ENCODE data around the gene BAMBI.

Gene BAMBI

DNA sequence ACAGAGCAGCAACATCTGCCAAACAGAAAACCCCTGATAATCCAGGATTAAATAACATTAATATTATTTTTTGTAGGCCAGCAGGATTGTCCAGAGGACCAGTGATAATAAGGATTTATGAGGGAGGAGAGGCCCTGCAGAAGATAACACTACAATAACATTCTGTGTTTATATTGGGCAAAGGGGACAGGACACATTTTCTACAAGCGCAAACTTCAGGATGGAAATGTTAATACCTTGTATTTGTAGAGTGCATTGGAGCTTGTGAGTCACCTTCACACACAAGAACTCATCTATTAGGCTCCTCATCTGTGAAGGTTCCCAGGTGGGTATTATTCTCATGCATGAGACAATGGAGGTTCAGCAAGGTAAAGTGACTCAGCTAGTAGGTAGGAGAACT is 51.0 kb downstream of the BAMBI start:
- peaks cover 5% of the 10 kb centered on the region for H3K4me1 Mint-ChIP-seq (ENCODE audit: low read depth)
- H3K27ac Mint-ChIP-seq: no peak overlapping the region
- H3K36me3 Mint-ChIP-seq (ENCODE audit: low read depth): no peaks in the 10 kb centered on the region
- peaks cover 14% of the 10 kb centered on the region for H3K27me3 Mint-ChIP-seq (ENCODE audit: low read depth)
- H3K9me3 Mint-ChIP-seq: peaks cover 7% of the 10 kb centered on the region
- no peak overlapping the region for H3K4me3 Mint-ChIP-seq

DNA sequence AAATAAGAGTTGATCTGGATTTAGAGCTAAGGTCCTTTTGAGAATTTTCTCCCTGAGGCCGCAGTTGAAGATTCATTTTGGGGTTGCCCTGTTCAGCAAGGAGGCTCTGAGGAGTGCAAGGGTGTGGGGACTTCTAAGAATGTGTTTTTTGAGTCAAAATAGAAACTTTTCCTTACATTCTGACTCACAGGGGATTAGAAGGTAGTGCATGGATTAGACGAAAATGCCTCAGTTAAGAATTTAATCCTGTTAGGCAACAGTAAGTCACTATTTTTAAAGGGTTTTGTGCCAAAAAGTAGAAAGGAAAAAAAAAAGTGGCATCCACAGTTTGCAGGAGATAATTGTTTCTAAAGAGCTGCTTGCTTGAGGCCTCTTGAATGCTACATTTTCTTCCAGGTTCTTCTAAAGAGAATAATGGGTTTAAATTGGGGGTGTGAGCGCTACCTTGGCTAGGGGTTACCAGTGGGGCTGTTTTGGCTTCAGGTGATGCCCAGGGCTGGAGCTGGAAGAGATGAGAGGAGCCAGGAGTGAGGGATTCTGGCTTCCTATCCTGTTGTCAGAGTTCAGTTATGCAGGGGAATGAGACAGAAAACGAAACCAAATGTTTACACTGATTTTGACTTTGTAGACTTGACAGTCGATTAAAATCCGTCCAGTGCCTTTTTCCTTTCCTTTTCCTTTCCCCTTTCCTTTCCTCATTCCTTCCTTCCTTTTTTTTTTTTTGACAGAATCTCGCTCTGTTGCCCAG is 52.9 kb downstream of the BAMBI start:
- H3K9me3 Mint-ChIP-seq: peaks cover 12% of the 10 kb centered on the region
- H3K27me3 Mint-ChIP-seq (ENCODE audit: low read depth): peaks cover 3% of the 10 kb centered on the region
- no peaks in the 10 kb centered on the region for H3K36me3 Mint-ChIP-seq (ENCODE audit: low read depth)
- H3K4me1 Mint-ChIP-seq (ENCODE audit: low read depth): peaks cover 5% of the 10 kb centered on the region
- no peak overlapping the region for H3K4me3 Mint-ChIP-seq
- H3K27ac Mint-ChIP-seq: no peak overlapping the region

DNA sequence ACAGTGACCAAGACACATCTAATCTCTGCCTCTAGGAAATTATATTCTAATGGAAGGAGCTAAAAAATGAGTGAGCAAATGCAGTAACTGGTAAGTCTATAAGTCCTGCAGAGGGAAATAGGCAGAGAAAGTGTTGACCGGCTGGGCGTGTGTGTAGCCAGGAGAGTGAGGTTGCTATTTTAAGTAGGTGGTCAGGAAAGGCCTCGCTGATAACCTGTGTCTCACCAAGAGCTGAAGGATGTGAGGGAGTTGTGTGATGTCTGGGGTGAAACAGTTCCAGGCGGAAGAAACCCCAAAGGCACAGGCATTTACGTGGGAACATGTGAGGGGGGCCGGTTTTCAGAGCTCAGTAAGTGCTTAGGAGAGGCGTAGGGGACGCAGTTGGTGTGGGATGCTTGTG is 54.8 kb downstream of the BAMBI start:
- H3K4me1 Mint-ChIP-seq (ENCODE audit: low read depth): peaks cover 5% of the 10 kb centered on the region
- H3K27me3 Mint-ChIP-seq (ENCODE audit: low read depth): no peaks in the 10 kb centered on the region
- no peak overlapping the region for H3K27ac Mint-ChIP-seq
- H3K9me3 Mint-ChIP-seq: peaks cover 12% of the 10 kb centered on the region
- H3K36me3 Mint-ChIP-seq (ENCODE audit: low read depth): no peaks in the 10 kb centered on the region
- H3K4me3 Mint-ChIP-seq: no peak overlapping the region
